GM12874 (cell line): ENCODE data around the gene RPL32.

Source experiments
- TF ChIP-seq, protein P1 (sequence below): IDR thresholded peaks from 2 replicates; pipeline ENCODE4 v1.5.1; 2011; ENCODE audit warnings: low read depth, mild to moderate bottlenecking, control low read depth, low read length, moderate library complexity; ENCODE audit not compliant: insufficient read depth

RPL32 gene

DNA sequence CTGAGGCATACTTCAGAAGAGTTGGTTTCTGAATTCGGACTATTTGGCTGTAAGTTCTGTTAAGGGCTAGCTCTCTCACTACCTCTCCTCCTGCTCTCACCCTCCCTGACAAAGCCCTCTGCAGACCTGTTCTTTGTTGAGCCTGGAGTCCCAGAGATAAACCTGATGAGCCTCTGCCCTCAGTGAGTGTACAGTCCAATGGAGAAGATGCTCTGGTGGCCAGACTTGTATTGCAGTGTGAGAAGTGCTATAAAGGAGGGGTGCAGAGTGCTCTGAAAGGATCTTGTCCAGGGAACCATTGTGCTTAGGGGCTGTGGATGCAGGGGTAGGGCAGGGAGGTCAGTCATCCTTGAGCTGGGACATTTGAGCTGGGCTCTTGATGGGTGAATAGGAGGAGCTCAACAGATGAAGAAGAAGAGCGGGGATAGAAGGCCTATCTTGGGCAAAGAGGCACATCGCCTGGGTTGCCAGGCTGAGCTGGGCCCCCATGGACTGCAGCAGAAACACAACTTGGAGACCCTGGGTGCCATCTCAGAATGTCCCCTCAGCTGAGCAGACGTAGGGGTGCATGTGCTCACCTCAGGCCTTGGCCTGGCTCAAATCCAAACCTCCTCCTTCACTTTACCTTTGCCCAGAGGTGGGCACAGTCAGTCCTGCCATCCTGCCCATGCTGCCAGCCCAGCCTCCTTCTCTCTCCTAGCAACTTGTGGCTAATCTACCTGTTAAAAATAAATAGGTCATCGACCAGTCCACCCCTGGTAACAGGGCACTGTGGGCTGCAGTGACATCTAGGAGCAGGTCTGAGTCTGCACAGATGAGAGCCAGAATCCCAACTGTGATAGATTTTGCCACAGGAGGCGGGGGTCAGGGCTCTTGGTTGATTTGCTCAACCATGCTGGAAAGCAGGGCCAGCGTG, 41.6 kb downstream of the RPL32 start:
- TF ChIP-seq, protein P1, sequence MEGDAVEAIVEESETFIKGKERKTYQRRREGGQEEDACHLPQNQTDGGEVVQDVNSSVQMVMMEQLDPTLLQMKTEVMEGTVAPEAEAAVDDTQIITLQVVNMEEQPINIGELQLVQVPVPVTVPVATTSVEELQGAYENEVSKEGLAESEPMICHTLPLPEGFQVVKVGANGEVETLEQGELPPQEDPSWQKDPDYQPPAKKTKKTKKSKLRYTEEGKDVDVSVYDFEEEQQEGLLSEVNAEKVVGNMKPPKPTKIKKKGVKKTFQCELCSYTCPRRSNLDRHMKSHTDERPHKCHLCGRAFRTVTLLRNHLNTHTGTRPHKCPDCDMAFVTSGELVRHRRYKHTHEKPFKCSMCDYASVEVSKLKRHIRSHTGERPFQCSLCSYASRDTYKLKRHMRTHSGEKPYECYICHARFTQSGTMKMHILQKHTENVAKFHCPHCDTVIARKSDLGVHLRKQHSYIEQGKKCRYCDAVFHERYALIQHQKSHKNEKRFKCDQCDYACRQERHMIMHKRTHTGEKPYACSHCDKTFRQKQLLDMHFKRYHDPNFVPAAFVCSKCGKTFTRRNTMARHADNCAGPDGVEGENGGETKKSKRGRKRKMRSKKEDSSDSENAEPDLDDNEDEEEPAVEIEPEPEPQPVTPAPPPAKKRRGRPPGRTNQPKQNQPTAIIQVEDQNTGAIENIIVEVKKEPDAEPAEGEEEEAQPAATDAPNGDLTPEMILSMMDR, result no peak

DNA sequence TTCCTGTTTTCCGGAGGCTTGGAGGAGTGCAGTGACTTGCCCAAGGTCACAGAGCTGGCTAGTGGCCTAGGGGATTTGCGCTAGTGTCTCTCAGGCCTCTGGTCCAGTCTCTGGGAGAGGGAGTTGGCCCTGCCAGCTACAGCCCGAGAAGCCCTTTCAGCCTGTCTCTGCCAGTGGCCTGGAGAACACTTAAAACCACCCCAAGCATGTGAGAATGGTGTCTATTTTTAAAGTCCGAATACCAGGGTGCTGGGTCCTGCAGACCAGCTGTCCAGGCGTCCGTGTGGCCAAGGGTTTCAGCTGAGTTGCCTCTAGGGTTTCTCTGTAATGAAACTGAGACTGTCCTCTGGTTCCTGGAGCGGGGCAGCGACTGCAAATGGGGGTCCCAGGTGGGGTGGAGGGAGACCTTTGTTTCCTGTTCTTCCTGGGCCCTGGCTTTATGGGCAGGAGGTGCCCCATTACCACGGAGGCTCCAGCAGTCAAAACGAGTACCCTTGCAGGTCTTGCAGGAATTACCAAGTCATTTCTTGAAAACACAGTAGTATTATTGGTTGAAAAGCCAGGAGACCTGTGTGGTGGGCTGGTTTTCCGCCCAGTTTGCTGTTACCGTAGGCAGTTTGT, 42.7 kb downstream of the RPL32 start:
- TF ChIP-seq, protein P1, result no peak

DNA sequence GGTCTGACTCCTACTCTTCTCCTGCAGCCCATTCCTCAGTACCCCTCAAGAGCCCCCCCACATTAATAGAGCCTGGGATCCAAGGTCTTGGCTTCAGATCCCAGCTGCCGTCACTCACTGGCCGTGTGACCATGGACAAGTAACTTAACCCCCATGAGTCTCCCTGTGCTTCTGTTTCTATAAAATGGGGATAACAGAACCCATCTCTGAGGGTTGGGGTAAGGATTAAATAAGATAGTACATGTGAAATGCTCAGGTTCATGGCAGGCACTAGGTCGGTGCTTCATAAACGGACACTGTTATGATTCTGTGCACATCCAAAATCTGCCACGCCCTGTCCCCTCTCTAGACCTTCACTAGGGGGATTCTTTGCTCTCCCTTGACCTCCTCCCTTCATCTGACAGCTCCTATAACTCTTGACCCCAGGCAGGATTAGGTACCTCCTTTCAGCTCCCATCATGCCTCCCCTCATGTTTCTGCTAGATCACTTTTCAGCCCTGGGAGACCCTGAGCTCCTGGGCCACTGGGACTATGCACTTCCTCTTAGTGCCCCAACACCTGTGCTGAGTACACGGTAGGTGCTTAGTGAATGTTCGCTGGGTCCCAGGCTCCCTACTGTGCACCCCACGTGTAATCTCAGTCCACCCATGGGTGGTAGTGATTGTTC, 43.3 kb downstream of the RPL32 start:
- TF ChIP-seq, protein P1, result no peak

DNA sequence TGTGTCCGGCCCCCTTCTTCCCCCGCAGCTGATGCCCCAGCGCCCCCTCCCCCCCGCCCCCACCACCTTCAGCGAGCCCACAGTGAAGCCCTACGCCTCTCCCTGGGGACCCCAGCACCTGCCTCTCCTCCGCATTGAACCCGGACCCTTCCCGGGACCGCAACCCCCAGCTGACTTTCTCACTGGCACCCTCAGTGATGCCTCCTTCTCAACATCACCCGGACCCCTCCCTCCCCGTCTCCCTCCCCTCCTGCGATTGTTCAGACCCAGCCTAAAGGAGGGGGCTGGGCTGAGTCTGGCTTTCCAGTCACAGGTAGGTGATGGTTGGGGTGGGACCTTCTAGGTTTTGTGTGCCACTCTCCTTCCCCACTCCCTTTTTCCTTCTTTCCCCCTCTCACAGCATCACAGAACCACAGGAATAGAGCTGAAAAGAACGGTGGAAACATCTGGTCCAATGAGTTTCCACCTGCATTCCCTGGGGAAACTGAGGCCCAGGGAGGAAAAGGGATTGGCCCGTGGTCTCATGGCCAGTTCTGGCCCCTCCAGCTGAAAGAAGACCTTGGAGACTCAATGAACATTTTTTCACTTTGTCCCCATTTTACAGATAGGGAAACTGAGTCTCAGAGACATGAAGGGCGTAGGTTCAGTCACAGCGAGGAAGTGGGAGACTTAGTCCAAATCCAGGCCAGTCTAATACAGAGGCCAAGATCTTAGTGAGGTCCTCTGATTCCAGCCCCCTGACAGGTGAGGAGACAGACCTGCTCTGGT, 44.1 kb downstream of the RPL32 start:
- TF ChIP-seq, protein P1, result no peak

DNA sequence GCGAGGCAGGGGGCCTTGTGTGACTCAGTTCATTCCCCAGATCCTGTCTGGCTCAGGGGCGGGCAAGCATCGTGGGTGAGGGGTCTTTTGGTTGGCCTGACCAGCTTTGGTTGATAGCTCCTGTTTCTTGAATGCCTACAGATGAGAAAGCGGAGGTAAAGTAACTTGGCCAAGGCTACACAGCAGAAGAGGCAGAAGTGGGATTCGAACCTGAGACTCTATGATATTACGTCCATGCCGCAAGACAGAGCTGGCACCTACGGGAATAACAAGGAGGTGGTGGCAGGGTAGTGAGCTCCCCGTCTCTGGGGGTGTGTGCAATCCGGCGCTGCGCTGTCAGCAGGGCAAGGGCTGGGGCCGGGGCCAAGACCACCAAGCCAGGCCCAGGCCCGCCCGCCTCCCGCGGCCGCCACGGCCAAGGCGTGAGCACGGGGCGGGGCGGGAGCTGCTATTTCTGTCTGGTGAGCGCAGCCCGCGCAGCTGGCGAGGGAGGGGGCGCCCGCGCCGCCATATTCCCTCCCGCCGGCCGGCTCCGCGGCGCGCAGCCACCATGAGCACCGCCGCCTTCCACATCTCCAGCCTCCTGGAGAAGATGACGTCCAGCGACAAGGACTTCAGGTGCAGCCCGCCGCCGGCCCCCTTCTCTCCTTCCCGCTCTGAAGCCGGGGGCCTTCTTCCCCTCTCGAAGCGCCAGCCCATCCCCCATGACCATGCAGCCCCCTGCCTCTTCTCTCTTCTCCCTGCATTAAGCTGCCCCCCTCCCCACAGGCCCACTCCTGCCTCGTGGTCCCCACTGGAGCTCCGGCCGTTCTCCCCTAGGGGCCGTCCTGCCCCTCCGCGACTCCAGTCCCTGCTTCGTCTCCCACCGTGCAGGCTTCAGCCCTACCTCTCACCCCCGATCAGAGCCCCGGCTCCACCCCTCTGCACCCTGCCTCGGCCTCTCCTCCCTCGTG, 44.9 kb downstream of the RPL32 start, which contains the start of gene CAND2:
TSS of gene CAND2 (plus strand) at position 510 of the 953 bp plus-strand sequence. CDS start at position 551, 41 bp downstream.
- TF ChIP-seq, protein P1, result no peak

DNA sequence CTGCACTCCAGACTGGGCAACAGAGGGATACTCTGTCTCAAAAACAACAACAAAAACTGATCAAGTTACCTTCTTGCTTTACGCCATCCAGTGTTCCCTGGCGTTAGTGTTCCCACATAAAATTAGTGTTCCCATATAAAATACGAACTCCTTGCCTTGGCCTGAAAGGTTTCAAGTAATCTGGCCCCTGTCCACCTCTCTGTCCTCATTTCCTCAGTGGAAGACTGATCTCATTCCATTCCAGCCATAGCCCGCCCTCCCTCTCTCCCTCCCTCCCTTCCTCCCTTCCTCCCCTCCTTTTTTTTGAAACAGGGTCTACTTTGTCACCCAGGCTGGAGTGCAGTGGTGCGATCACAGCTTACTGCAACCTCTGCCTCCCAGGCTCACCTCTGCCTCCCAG, 47.7 kb downstream of the RPL32 start:
- TF ChIP-seq, protein P1, result no peak
